ENCODE results near the gene PBX1.

PBX1 gene

DNA sequence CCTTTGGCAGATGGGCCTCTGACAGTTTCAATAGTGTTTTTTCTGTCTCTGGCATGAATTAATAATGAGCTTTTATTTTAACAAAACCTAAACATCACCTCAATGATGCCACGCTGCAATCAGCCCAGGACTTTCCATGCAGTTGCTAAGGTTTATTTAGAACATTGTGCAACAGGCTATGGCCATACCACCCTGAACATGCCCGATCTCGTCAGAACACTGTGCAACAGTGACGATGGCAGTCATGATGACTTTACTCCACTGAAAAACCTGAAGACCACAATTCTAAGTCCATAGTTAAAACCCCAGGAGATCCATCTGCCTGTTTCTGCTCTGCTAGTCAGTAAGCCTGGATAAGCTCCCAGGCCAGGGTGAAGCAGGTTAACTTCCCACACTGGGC is 310.0 kb downstream of the PBX1 start:
- no peak for DNase-seq (ENCODE audit: low spot score)

GRCh38 chr1:164875518-164875917 is 316.5 kb downstream of the PBX1 start:
- DNase-seq (ENCODE audit: low spot score), result no peak

DNA sequence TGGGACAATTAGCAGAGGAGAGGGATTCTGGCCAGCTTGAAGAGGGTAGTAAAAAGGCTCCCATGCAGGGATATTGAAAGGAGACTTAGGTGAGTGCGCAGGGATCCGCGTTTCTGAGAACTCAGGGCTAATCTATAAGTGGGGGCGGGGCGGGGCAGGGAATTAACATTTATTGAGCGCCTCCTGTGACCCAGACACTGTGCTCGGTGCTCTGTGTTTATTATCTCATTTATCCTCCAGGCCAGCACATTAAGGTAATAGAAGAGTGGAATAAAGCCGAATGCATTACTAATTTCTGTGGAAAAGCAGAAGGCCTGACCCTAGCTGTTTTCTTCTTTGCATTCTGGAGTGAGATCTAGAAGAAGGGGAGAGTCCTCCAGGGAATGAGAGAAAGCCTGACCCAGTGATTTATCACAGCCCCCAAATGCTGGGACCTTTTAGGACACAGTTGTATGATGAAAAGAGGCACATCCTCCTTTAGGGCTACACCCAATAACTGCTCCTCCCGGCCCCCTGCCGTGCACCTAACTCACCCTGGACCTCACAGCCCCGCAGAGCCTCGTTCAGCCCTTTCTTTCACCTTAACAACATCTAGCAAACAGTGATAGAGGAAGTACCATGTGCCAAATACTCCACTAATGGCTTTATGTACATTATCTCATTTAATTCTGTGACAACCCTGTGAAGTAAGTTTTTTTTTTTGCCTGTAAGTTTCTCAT is 317.6 kb downstream of the PBX1 start:
- no peak for DNase-seq (ENCODE audit: low spot score)

- DNase-seq (ENCODE audit: low spot score), result no peak
Measured at GRCh38 chr1:164880199-164880598, 321.2 kb downstream of the PBX1 start.

DNA sequence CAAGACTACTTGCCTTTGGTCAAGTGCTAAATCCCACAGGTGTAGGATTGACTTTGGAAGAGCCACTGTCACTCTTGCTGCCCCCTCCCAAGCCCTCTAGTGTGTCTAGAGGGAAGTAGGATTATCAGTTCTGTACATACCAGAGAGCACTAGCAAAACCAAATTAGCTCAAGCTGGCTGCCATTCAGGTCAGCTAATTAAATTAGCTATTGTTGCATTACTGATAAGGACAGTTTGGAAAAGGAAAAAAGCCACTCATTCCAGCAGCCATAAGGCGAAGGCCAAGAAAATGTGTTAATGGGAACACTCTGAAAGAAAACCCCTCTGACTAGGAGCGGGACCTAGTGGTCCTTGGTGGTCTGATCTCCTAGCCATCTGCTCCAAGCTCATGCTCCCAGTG is 321.7 kb downstream of the PBX1 start:
- DNase-seq (ENCODE audit: low spot score), result no peak

- DNase-seq (ENCODE audit: low spot score), result no peak
Measured at GRCh38 chr1:164885311-164885710, 326.3 kb downstream of the PBX1 start.

GRCh38 chr1:164886101-164886500 is 327.1 kb downstream of the PBX1 start:
- DNase-seq (ENCODE audit: low spot score), result no peak

DNA sequence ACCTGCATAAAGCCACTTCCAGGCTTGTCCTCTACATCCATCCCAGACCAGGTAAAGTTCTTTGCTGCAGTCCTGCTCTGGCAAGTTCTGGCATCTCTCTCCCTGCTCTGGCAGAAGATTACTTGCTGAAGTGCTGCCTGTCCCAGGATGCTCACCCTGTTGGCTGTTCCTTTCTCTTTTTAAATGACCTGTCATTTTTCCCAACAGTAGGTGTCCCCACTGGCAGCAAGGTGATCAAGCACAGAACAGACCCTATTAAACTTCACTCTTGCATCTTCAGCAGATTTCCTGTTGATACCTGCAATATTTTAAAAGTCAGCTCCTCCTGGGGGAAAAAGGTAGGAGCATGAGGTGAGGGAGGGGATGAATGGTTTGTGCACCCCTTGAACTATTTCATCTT is 332.6 kb downstream of the PBX1 start:
- DNase-seq (ENCODE audit: low spot score), result no peak

DNA sequence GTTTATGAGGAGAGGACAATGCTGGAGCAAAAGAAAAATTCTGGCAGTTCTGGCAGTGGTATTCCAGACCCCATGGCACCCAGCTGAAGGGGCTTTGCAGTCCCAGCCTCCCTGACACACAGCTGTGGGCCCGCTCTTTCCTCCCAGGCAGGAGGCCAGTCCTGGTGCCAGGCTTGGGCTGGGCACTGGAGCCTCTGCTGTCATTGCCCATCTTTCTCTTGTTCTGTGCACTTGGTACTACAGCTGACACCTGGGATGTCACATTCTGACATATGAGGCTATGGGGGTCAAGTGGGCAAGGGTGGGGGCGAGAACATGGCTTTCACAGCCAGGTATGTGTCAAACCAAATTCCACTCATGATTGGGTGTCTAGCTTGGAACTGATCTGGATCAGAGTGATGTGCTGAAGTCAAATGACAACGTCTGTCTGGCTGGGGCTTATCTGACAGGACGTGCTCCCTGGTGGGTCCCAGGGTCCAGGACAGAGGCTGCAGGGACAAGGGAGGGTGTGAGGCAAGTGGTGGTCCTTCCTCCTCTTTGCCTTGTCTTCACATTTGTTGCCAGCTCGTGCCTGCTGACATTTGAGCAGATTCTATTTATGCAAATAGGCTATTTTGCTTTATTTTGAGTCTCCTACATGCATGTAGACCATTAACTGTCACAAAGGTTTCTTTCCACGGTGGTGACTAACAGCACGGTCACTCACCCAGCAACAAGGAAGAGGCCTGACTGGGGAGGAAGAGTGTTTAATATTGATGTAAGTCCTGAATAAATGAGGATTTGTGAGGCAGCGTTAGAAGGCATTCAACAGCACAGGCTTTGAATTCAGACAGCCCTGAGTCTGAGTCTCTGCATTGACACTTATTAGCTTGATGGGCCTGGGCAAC is 336.3 kb downstream of the PBX1 start:
- DNase-seq (ENCODE audit: low spot score), result no peak

DNA sequence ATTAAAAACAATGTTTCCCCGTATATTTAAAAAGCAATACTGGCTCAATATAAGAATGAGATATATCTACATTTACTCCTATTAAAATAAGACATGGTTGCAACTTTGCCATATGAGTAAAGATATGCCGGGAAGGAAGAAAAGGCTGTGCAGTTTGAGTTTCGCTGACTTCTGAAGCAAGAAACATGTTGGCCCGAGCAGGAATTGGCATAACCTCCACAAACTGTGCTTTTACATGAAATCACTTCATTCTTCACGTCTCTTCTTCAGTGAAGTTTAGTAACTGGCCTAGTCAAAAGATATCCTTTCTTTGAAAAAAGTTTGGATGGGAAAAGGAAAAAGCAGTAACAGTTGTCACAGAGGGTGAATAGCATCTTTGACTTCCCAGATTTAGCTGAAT is 342.0 kb downstream of the PBX1 start:
- no peak for DNase-seq (ENCODE audit: low spot score)

Measured in AG20443 (cell line).